OCI-LY1 (cell line): ENCODE measurements around the gene VWA8.

Source experiments
- CTCF ChIP-seq: fragments of 200-600 bp; sonication (generic), shearing (Covaris generic); IDR thresholded peaks from 2 replicates; pipeline ENCODE4 v1.5.1; 2017; ENCODE audit warnings: mild to moderate bottlenecking, antibody characterized with exemption, low read length, moderate library complexity, mixed read lengths
- EZH2 ChIP-seq: fragments of 200-600 bp; sonication (generic), shearing (Covaris generic); IDR thresholded peaks from 2 replicates; pipeline ENCODE4 v1.8.0; 2017; ENCODE audit warnings: borderline replicate concordance, mixed run types, mild to moderate bottlenecking, antibody characterized with exemption, low read length, moderate library complexity, mixed read lengths

GRCh38 chr13:41668130-41668757 is 292.7 kb downstream of the VWA8 start:
- TF ChIP-seq CTCF: peak; percentile 87
- TF ChIP-seq EZH2: no peak
